HL-60/S4 treated with phorbol 12-myristate 13-acetate at 8.2 ng/mL for 4 days and 3 days (cell line): ENCODE results near the gene ZBED3.

Experiments used
- in situ Hi-C: fragments of 300-500 bp; cut with MboI; formaldehyde crosslinking; loops from 2 replicates; pipeline ENCODE4 v1.15.0; 2022; ENCODE audit warnings: low sequenced_read_pairs

Gene ZBED3

DNA sequence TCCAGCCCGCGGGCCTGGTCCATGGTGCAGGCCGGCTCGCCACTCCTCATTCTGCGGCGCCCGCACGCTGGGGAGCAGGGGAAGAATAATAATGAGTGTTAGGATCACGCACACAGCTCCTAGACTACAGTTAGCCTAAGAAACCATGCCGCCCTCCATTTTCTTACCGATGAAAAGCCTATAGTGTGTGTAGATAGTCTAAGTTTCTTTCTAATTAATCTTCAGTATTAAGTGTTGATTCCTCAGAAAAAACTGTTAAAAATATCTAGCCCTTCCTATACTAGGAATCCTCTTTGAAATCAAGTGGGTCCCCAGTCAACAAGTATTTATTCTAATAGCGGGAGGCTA is 9.3 kb downstream of the ZBED3 start:
- in situ Hi-C loops, result no loop called here

DNA sequence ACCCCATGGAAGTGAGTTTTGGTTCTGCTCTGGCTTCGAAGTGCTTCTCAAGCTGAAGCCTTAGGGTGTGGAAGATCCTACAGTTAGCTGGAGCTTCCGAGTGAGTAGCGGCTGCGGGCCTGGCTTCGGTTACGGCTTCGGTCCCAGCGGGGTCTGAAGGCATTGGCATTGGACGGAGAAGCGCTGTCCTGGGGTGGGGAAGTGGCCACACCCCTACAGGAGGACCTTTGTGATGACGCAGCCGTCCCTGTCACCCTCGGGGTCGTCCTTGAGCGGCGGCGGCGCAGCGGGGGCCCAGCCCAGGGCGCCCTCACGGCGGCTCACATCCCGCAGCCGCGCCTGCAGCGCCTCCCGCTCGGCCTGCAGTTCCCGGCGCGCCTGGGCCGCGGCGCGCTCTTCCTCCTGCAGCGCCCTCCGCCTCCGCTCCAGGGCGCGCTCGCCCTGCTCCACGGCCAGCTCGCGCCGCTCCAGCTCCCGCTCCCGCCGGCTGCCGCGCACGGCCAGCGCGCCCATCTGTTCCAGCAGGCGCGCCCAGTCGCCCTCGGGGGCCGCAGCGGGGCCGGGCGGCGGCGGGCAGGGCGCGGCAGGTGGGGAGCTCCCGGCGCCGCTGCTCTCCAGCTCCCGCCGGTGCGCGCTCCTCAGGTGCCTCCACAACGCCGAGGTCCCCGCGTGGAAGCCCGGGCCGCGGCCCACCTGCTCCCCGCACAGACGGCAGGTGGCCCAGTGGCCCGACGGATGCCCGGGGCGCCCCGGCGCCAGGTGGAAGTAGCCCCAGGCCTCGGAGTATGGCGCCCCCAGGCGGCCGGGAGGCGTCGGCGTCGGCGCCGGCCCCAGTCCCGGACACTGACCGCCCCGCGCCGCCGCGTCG is 9.9 kb downstream of the ZBED3 start:
- in situ Hi-C loops, result no loop called here

DNA sequence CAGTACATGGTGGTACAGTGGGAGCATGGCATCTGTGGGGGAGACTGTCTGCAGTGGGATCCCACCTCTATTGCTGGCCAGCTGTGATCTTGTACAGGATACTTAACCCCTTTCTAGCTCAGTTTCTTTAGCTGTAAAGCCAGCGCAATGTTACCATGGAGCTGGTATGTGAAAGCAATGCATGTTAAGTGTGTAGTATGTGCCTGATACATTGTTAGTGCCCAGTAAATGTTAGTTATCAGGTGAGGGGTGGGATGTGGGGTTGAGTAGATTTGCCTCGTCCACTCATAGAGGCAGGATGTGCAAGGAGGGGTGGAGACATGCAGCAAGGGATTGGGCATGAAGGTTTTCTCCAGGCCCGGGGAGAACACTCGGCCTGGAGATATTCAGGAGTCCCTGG is 12.3 kb downstream of the ZBED3 start:
- in situ Hi-C loops, result no loop called here

DNA sequence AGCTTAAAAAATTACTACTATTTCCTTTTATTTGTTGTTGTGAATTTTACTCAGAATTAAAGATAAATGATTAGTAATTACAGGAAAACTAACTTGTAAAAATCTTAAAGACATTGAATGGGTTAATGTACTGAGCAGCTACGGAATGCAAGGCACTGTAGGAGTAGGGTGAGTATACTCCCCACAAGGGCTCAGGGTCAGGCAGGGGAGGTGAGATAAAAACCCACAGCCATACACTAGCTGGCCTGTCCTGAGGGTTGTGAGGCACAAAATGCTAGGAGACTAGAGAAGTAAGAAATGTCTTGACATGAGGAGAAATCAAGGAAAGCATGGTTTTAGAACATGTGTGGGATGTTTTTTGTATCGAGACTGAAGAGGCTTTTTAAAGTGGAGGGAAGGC is 13.4 kb downstream of the ZBED3 start:
- in situ Hi-C loops, result no loop called here

DNA sequence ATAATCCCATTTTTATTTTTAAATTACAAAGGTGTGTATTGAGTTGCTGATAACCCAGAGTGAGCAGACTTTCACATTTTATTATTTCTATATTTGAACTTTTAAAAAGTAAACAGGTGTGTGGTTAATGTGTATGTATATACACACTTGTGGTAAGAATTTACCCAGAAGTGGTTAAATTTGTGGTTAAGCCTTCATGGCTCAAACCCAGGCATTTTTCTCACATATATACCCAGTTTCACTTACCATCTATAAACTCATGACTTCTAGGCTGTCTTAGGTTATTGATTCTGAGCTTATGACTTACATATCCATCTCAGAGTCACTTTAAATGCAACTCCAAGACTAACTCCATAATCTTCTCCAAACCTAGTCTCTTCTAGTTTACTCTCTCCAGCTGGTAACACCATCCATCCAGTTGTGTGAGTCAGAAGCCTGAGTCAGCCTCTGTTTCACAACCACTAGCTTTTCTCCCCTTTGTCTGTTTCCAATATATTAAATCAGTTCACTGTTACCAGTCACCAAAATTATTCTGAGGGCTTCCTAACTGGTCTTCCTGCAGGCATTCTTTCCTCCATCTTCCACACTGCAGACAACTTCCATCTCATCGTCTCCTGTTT is 20.2 kb downstream of the ZBED3 start:
- in situ Hi-C loops, result no loop called here

DNA sequence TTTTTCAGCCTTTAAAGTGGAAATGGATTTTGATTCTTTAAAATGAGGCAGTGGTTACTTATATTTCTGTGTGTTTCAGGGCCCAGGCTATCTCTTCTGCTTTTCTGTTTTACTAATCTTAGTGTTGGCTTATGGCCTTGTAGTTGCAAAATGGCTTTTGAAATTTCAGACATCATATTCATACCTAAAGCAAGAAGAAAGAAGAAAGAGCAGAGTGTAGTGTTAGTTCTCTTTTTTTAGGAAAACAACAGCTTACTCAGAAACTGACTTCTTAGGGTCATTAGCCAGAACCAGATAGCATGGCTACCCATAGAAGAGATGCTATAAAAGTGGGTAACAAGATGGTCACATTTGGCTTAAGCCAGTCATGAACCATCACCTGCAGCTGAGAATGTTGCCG is 20.9 kb downstream of the ZBED3 start:
- in situ Hi-C loops, result no loop called here

DNA sequence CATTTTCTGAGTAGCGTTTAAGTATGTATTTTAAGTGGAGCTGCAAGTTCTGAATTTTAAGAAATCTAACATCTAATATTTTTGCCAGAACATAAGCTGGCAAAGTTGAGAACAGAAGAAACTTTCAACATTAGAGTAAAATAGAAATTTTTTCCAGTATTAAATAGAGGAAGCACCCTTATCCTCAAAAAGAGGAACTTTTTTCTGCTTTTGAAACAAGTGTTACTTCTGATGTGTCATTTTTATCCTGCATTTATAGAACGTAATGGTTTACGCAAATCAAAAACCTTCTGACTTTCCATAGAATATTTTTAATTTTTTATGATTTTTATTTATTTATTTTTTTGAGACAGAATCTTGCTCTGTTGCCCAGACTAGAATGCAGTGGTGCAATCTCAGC is 21.8 kb downstream of the ZBED3 start:
- in situ Hi-C loops, result no loop called here

DNA sequence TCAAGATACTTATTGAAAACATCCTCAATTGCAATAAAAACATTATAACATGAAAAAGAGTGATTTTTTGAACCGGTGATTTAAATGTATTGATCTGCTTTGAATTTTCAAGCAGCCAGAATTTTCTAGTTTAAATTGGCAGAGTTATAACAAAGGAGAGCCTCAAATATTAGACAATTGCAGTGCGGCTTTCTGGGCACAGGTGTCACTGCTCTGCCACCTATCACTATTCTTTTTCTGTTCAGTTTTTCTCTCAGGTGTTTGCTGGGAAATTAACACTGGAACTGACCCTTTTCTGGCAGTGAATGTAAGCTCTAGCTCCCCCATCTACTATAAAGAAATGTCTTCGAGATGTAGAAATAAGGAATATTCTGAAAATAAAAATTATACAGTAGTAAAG is 23.0 kb downstream of the ZBED3 start:
- in situ Hi-C loops, result no loop called here

DNA sequence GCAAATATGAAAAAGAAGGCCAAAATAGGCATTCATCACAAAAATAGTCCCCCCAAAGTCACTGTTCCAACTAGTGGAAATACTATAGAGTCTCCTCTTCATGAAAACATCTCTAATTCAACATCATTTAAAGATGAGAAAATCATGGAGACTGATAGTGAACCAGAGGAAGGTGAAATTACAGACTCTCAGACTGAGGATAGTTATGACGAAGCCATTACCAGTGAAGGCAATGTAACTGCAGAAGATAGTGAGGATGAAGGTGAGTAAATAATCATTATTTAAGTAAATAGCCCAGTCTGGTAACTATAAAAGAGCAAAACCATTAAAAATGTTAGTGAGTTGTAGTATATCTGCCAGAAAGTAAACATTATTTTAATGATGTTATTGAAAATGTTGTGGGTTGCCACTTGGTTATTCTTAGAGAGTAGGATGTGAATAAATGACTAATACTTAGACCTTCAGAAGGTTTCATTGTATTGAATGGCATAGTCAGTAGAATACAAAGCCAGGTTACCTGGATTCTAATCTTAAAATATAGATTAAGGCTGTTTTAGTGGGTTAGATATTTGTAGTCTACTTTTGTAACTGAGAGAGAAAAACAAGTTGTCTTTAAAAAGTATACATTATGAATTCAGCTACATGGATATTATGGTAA is 40.5 kb downstream of the ZBED3 start:
- in situ Hi-C loops, result no loop called here

DNA sequence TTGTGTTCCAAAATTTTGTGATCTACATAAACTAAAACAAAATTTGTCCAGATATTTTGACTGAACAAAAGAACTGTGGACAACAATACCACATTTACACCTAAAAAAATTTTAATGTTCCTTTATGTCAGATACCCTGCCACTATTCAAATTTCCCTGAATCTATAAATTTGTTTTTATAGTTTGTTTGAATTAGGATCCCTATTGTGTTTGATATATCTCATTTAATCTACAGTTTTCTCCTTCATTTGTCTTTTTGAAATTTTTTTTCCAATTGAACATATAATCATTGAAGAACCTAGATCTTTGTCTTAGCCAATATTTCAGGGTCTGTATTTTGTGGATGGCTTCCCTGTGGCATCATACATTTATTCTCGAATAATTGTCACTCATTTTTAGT is 51.1 kb downstream of the ZBED3 start:
- in situ Hi-C loops, result no loop called here

DNA sequence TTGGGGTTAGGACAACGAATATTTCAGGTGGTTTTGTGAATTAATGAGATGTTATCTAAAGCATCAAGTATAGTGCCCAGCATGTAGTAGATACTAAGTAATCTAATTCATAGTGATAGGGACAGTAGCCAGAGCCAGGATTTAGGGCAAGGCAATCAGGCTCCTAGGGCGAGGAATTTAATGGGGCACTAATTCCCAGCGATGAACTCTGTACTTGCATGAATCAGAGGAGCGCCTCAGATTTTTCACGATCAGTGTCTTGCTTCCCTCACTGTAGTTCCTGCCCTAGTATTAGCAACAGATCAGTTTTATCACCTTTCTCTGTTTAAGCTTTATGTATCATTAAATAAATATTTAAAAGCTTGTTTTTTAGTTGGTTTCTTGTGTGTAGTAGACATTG is 53.7 kb downstream of the ZBED3 start:
- in situ Hi-C loops, result no loop called here

DNA sequence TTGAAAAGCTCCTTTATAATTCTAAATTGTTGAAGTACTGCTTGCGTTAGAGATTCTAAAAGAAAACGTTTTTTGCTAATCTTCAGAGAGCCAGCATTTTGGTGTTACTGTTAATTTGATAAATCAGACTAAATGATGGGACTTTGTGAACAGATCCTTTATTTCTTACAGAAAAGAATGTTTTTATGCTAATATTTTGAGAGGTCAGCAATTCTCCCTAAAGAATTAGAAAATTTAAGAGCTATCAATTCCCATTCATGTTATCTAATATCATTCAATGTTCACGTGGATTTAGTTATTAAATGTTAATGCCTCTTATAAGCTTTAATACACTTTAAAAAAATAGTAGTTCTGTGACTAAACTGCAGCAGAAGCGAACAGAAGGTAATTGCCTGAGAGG is 54.5 kb downstream of the ZBED3 start:
- in situ Hi-C loops, result no loop called here

DNA sequence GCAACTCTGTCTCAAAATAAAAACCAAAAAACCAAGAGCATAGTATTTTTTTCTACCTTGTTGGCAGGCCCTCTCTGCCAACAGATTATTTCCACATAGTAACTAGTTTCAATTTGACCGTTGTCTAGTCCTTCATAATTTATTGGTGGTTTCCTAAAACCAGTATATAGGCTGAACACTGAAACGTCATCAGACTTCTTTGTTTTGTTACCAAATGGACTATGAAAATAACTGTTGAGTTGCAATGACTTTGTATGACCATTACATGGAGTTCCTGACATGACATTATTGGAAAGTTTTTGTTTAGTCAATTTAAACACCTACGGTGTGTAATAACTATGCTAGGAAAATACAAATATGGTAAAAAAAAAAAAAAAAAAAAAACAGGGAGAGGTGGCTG is 55.2 kb downstream of the ZBED3 start:
- in situ Hi-C loops, result no loop called here

DNA sequence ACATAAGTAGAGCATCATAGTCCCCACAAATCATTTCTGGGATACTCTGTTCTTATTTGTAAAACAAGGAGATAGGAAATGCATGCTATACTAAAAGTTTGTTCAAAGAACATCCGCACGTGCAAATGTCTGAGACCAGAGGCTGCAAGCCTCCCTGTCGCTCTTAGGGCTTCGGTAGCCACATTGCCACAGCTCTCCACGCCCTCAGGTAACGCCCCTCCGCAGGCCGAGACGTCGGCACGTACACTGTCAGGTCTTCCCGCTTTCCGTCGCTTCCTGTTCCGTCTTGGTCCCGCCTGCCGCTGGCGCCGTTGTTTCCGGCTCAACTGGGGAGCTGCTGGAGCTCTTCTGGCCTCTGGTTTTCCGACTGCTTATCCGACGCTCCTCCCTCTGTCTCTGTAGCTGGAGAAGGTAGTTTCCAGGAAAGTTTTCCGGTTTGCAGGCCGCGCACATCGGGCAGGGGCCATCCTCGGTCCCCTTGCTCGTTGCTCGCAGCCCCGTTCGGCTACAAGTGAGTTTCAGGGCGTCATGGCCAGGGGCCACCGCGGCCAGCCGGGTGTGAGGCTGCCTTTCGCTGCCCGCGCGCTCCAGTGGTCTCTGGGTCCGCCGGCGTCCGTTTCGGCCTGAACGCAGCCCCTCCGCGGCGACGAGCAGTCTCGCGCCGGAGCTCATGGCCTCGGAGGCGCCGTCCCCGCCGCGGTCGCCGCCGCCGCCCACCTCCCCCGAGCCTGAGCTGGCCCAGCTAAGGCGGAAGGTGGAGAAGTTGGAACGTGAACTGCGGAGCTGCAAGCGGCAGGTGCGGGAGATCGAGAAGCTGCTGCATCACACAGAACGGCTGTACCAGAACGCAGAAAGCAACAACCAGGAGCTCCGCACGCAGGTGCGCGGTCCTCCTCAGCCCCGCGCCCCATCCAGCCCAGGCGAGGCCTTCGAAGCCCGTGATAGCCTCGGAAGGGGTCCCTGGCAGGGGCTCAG is 56.7 kb downstream of the ZBED3 start, which contains the start of gene AGGF1:
TSS of gene AGGF1 (plus strand) at position 308 of the 975 bp plus-strand sequence. CDS start at position 671, 363 bp downstream.
- in situ Hi-C loops, result no loop called here

DNA sequence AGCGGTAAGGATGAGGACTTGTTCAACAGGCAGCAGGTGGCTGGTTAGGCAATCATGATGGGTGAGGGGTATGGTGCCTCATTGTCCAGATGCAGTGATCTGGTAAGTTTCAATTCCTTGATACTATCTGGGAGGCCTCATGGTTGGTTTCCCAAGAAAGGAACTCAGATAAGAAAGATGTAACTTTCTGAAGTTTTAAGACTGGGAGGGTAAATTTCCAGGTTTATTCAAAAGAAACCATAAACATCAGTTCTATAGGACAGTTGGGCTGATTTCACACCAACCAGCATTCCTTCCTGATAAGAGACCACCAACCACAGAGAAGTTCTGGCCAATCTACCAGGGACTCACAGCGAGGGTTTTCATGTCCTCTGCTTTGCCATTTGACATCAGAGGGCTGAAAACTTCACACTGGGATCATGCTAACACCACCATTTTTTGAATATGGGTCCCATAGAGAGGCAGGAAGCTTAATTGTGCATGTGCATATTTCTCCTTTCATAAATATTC is 57.7 kb downstream of the ZBED3 start:
- in situ Hi-C loops, result no loop called here

DNA sequence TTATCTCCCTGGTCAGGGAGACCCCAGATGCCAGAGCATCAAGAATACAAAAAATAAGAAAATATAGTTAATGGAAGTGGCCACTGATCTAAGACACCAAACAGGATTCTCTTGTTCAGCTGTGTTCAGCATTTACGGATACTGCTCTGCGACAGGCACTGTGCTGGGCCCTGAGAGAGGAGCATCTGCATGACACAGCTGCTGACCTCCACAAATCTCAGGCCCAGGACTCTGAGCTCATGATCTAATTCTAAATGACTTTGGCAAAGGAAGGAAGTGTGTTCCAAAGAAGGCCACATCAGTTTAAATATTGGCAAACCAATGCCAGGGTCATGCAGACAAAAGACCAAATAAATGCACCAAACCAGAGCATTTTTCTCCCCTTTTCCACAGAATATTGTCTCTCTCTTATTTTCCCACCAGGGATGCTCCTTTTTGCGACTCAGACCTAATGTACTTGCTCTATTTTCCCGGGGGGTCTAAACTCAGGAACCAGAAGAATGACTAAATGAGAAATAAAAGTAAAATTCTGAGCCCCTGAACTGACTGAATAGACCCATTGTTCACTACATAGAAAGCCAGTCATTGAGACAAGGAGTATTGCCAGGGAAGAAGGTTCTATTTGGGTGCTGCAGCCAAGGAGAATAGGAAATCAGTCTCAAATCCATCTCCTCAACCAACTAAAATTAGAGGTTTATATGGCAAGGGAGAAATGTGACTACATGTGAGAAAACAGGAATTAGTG is 58.3 kb downstream of the ZBED3 start:
- in situ Hi-C loops, result no loop called here

DNA sequence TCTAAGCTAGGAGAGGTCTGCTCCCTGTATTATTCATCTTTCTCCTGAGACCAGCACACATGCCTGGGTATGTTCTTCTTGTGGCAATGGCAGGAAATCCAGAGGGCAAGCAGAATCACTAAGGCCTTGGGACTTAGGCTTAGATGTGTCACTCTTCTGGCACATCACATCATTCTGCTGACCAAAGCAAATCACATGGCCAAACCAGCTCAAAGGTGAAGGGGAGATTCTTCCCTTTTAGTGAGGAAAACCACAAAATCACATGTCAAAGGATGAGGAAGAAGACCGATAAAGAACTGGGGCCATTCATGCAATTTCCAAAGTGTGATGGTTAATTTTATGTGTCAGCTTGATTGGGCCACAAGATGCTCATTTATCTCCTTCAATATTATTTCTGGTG is 62.6 kb downstream of the ZBED3 start:
- in situ Hi-C loops, result no loop called here

DNA sequence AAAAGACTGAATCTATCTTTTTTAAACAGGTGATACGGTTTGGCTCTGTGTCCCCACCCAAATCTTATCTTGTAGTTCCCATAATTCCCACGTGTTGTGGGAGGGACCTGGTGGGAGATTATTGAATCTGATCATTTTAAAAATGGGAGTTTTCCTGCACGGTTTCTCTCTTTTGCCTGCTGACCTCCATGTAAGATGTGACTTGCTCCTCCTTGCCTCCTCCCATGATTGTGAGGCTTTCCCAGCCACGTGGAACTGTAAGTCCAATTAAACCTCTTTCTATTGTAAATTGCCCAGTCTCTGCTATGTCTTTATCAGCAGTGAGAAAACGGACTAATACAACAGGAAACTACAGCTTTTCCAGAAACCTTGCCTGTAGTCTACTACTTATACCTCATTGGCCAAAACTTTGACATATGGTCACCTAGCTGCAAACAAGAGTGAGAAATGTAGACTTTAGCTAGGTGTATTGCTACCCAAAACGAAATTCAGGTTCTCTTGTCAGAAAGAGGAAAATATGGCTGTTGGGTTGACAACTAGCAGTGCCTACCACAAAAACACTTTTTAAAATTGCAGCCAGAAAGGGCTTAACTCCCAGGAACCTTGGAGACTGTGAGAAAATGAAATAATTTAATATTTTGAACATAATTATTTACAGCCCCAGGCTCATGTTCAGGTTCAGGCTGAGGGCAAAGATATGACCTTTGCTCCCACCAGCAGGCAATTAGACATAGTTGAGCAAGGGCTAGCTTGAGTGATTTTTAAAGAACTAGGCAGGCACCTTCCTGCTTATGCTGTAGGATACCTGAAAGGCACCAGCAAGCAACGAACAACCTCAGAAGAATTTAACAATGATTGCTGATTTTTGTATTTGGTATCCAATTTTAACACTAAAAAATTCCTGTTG is 64.3 kb downstream of the ZBED3 start:
- in situ Hi-C loops, result no loop called here
